ENCODE results near the gene SLC25A6. TPM values are rescaled to one million over a fixed set of nuclear protein-coding genes. Genes with fewer than 3 reads are reported as not detected.

Gene SLC25A6
- total and polyA plus RNA-seq, 9 of the 15 experiments (the other 6 are each of a cell fraction or from before 2014, with no cell fraction given): 24.6 to 330 (median 129) TPM

DNA sequence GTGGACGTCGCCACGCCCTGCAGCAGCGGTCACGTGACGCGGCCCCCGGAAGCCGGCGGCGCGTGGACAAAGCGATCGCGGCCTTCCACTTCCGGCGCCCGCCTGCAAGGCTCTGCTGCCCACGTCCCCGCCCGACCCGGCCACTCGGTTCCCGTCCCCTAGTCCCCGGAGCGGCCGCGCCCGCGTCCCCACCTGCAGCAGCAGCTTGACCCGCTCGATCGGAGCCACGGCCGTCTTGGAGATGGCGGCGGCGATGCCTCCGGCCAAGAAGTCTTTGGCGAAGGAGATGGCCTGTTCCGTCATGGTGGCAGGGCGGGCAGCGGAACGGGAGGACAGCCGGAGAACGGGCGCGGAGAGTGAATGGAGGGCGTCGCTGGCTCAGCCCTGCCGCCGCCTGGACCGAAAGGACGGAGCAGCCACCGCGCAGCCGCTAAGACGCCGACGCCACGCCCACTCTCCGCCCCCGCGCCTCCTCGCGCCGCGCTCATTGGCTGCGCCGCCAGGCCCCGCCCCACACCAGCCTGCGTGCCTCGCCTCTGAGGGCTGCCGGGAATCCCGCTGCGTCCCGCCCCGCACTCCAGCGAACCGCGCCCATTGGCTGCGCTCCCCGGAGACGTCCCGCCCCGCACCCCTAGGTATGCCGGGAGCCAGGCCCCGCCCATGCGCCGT lies at the start of gene SLC25A6 (continued):
- TF ChIP-seq PTRF (tag; IDR thresholded peaks at IDR 0.05) (no peak), CTBP1 (IDR thresholded peaks at IDR 0.05; ENCODE audit: borderline replicate concordance) (no peak; the same call in 1 of the 2 replicates), TCF7L2 (IDR thresholded peaks at IDR 0.05; ENCODE audit: low read depth, low read length) (no peak), ZNF507 (tag; conservative IDR thresholded peaks at IDR 0.05) (no peak), CHD4 (IDR thresholded peaks at IDR 0.05; ENCODE audit: insufficient read depth, insufficient replicate concordance, low read depth, low read length, poor library complexity, severe bottlenecking) (no peak), KDM5B (IDR thresholded peaks at IDR 0.05; ENCODE audit: insufficient replicate concordance, low read depth, low read length) (peak; percentile 20), HDAC1 (IDR thresholded peaks at IDR 0.05) (peak in 1 of 2 experiments; percentile 97; a peak in 2 of 4 replicates), CBX8 (IDR thresholded peaks at IDR 0.05; ENCODE audit: borderline replicate concordance, extremely low read depth, low read depth, low read length, poor library complexity, severe bottlenecking) (no peak), ZNF197 (CRISPR knock-in tag; IDR thresholded peaks at IDR 0.05; ENCODE audit: low read depth) (0 out of 2 replicates have a peak, but pooled peaks have one; percentile 9), MEF2D (tag; conservative IDR thresholded peaks at IDR 0.05; ENCODE audit: low read depth) (no peak), ZNF551 (CRISPR knock-in tag; IDR thresholded peaks at IDR 0.05) (no peak), MEIS2 (IDR thresholded peaks at IDR 0.05; ENCODE audit: partially characterized antibody) (peak; percentile 42), HIVEP1 (CRISPR knock-in tag; IDR thresholded peaks at IDR 0.05) (no peak), HDAC8 (tag; IDR thresholded peaks at IDR 0.05) (no peak), CEBPG (CRISPR knock-in tag; IDR thresholded peaks at IDR 0.05) (no peak), CEBPG (tag; conservative IDR thresholded peaks at IDR 0.05 in 1 of 2, IDR thresholded peaks at IDR 0.05 in 1 of 2) (no peak), ZNF717 (CRISPR knock-in tag; IDR thresholded peaks at IDR 0.05) (no peak), E2F3 (CRISPR knock-in tag; IDR thresholded peaks at IDR 0.05) (peak; percentile 60; the same call in 1 of the 2 replicates), PHB2 (IDR thresholded peaks at IDR 0.05; ENCODE audit: low read depth) (no peak)
- TF ChIP-seq, protein P1, sequence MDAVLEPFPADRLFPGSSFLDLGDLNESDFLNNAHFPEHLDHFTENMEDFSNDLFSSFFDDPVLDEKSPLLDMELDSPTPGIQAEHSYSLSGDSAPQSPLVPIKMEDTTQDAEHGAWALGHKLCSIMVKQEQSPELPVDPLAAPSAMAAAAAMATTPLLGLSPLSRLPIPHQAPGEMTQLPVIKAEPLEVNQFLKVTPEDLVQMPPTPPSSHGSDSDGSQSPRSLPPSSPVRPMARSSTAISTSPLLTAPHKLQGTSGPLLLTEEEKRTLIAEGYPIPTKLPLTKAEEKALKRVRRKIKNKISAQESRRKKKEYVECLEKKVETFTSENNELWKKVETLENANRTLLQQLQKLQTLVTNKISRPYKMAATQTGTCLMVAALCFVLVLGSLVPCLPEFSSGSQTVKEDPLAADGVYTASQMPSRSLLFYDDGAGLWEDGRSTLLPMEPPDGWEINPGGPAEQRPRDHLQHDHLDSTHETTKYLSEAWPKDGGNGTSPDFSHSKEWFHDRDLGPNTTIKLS (IDR thresholded peaks at IDR 0.05; ENCODE audit: borderline replicate concordance, low read depth): no peak
- TF ChIP-seq, protein P2, sequence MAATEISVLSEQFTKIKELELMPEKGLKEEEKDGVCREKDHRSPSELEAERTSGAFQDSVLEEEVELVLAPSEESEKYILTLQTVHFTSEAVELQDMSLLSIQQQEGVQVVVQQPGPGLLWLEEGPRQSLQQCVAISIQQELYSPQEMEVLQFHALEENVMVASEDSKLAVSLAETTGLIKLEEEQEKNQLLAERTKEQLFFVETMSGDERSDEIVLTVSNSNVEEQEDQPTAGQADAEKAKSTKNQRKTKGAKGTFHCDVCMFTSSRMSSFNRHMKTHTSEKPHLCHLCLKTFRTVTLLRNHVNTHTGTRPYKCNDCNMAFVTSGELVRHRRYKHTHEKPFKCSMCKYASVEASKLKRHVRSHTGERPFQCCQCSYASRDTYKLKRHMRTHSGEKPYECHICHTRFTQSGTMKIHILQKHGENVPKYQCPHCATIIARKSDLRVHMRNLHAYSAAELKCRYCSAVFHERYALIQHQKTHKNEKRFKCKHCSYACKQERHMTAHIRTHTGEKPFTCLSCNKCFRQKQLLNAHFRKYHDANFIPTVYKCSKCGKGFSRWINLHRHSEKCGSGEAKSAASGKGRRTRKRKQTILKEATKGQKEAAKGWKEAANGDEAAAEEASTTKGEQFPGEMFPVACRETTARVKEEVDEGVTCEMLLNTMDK (IDR thresholded peaks at IDR 0.05; ENCODE audit: borderline replicate concordance, insufficient read depth, low read depth, low read length, poor library complexity, severe bottlenecking): no peak
- TF ChIP-seq, protein P3, sequence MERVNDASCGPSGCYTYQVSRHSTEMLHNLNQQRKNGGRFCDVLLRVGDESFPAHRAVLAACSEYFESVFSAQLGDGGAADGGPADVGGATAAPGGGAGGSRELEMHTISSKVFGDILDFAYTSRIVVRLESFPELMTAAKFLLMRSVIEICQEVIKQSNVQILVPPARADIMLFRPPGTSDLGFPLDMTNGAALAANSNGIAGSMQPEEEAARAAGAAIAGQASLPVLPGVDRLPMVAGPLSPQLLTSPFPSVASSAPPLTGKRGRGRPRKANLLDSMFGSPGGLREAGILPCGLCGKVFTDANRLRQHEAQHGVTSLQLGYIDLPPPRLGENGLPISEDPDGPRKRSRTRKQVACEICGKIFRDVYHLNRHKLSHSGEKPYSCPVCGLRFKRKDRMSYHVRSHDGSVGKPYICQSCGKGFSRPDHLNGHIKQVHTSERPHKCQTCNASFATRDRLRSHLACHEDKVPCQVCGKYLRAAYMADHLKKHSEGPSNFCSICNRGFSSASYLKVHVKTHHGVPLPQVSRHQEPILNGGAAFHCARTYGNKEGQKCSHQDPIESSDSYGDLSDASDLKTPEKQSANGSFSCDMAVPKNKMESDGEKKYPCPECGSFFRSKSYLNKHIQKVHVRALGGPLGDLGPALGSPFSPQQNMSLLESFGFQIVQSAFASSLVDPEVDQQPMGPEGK (CRISPR knock-in tag; IDR thresholded peaks at IDR 0.05; ENCODE audit: borderline replicate concordance): no peak

Data from K562 (cell line).